HuH-7.5 (cell line): ENCODE measurements around the gene RPS3A.
"Not testable (repeated sequence)": the region's sequence is repeated elsewhere in the genome, so short reads cannot be mapped to it uniquely, and the experiment has no call there.

ENCODE experiments used
- DNase-seq: peaks from one replicate; pipeline ENCODE4 v3.0.0; 2011; ENCODE audit warnings: low spot score

Gene RPS3A

DNA sequence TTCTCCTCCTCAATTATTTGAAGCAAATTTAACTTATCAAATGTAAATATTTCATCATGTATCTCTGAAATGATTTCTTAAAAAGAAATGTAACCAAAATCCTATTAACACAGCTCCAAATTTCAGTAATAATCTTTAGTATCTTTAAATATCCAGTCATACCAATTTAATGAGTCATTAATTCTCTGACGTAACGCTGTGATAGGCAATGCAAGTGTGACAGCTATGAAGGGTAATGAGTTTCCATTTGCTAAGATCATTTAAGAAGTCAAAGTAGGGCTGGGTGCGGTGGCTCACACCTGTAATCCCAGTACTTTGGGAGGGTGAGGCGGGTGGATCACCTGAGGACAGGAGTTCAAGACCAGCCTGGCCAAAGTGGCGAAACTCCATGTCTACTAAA, 15.6 kb downstream of the RPS3A start:
- no peak for DNase-seq

- peak; percentile 47 for DNase-seq
Observed at GRCh38 chr4:151117371-151117962, 18.0 kb downstream of the RPS3A start.

DNA sequence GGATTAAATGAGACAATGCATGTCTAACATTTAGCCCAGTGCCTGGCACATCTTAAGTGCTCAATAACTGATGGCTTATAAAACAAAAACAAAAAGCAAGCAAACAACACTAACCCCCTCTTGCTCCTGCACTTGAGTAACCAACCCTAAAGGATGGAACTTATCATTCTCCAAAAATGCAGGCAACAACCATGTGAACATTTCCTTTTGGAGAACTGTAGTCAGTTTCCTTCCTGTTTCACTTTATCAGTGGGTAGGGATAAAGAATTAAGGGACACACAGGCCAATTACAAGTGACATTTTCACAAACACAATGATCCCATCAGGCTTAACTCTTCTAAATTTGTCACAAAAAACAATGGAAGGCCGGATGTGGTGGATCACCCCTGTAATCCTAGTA, 30.4 kb downstream of the RPS3A start:
- DNase-seq, result no peak

GRCh38 chr4:151133311-151133710, 33.9 kb downstream of the RPS3A start:
- DNase-seq, result no peak

GRCh38 chr4:151136048-151136447, 36.6 kb downstream of the RPS3A start:
- DNase-seq, result not testable (repeated sequence)

DNA sequence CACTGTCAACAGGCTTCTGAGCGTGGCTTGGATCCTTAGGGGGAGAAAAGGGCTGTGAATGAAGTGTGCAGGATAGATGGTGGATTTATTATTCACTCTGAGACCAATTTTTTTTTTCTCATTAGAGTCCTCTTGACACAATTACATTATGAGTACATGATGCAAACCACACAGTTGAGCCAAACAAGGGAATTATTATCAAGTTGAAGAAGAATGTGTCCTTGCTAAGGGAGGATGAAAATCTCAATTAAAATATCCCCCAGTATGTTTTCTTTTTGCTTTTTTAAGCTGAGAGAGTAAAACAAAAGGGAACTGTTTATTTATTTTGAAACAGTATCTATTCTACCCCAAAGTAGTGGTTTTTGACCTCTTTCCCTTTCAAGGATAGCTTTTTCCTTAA, 40.4 kb downstream of the RPS3A start:
- no peak for DNase-seq

- DNase-seq, result no peak
Observed at GRCh38 chr4:151142758-151143157, 43.3 kb downstream of the RPS3A start.

DNA sequence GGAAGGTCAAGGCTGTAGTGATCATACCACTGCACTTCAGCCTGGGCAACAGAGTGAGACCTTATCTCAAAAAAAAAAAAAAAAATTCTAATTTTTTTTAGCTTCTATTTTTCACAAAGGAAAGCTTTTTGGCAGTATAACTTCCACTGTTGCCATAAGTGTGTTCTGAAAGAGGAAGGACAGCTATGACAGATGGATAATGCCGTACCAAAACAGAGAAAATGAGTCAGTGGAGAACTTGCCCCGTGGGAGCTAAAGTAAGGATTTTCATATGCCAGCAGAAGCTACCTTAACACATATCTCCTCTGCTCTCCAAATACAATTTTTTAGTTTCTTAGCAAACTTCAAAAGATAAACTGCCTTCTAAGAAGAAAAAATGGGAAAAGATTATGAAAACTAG, 43.7 kb downstream of the RPS3A start:
- no peak for DNase-seq

- DNase-seq, result no peak
Observed at GRCh38 chr4:151143811-151144210, 44.4 kb downstream of the RPS3A start.

GRCh38 chr4:151144329-151145072, 45.1 kb downstream of the RPS3A start:
- DNase-seq, result no peak

DNA sequence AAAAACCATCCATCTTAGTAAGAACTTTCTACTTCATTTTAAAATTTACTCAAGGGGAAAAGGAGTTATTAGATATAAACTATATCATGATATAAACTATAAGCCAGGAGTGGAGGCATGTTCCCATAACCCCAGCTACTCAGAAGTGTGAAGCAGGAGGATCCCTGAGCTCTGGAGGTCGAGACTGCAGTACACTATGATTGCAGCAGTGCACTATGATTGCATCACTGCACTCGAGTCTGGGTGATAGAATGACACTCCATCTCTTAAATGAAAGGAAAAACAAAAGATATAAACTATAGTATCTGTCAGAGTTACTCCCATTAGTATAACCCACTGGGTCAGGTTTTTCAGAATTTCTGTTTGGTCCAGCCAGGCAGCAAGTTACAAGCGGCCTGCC, 47.6 kb downstream of the RPS3A start:
- DNase-seq, result no peak

GRCh38 chr4:151148261-151148660, 48.8 kb downstream of the RPS3A start:
- DNase-seq, result no peak

DNA sequence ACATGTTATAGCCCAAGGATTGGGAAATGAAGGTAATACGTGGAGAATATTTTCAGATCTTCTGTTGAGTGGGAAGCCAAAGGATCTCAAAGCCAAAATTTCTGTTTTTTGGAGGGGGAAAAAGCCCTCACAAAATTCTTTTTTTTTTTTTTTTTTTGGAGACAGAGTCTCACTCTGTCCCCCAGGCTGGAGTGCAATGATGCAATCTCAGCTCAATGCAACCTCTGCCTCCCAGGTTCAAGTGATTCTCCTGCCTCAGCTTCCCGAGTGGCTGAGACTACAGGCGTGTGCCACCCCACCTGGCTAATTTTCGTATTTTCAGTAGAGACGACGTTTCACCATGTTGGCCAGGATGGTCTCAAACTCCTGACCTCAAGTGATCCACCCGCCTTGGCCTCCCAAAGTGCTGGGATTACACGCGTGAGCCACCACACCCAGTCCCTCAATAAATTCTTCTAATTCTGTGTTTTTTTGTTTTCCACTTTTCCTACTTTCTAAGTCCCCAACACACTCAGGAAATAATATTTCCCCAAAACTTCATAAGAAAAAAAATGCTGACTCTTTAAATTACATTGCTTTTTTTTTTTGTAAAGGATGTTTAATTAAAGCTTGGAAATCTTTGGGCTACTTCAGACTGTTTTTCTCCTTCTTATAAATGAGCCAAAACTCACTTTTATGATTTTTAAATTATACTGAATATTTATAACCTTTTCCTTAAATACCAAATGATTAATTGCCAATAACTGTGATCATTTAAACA, 51.6 kb downstream of the RPS3A start:
- no peak for DNase-seq

GRCh38 chr4:151152028-151152427, 52.6 kb downstream of the RPS3A start:
- no peak for DNase-seq

- no peak for DNase-seq
Observed at GRCh38 chr4:151153585-151153984, 54.2 kb downstream of the RPS3A start.
